ENCODE measurements around the gene DHX38. TPM values are rescaled to one million over a fixed set of nuclear protein-coding genes. Genes with fewer than 3 reads are reported as not detected.

The DHX38 gene
- total and polyA plus RNA-seq, 2 of the 13 experiments (the other 11 are each of a cell fraction or from before 2014, with no cell fraction given) = 54.4 to 85.9 TPM

GRCh38 chr16:72094266-72094610, 591 bp downstream of the DHX38 start (continued):
- TF ChIP-seq ZNF691 (CRISPR knock-in tag; IDR thresholded peaks at IDR 0.05; ENCODE audit: borderline replicate concordance, low read depth) (0 out of 2 replicates have a peak, but pooled peaks have one; percentile 7), ZNF180 (CRISPR knock-in tag; IDR thresholded peaks at IDR 0.05; ENCODE audit: borderline replicate concordance, low read depth) (0 out of 2 replicates have a peak, but pooled peaks have one; percentile 1), XBP1 (CRISPR knock-in tag; IDR thresholded peaks at IDR 0.05) (no peak), SRY (CRISPR knock-in tag; IDR thresholded peaks at IDR 0.05) (peak; percentile 3; the same call in 1 of the 2 replicates), ZNF576 (CRISPR knock-in tag; IDR thresholded peaks at IDR 0.05) (no peak), HNRNPLL (IDR thresholded peaks at IDR 0.05; ENCODE audit: low read depth, low read length, poor library complexity, severe bottlenecking) (peak; percentile 14), ZNF280D (CRISPR knock-in tag; IDR thresholded peaks at IDR 0.05) (0 out of 2 replicates have a peak, but pooled peaks have one; percentile 7), GMEB1 (CRISPR knock-in tag; IDR thresholded peaks at IDR 0.05; ENCODE audit: borderline replicate concordance) (no peak), ZNF407 (CRISPR knock-in tag; IDR thresholded peaks at IDR 0.05; ENCODE audit: not compliant biosample characterization) (peak; percentile 13), ZNF841 (CRISPR knock-in tag; IDR thresholded peaks at IDR 0.05; ENCODE audit: borderline replicate concordance) (no peak), ZSCAN29 (CRISPR knock-in tag; conservative IDR thresholded peaks at IDR 0.05) (no peak), KLF6 (CRISPR knock-in tag; IDR thresholded peaks at IDR 0.05) (no peak), ZNF850 (CRISPR knock-in tag; conservative IDR thresholded peaks at IDR 0.05) (no peak), PLSCR1 (CRISPR knock-in tag; IDR thresholded peaks at IDR 0.05; ENCODE audit: borderline replicate concordance) (no peak)
